T-cell (primary cell): ENCODE data around the gene TNFAIP3. TPM values are rescaled to one million over a fixed set of nuclear protein-coding genes. Genes with fewer than 3 reads are reported as not detected.

Experiments
- ATAC-seq, 4 experiments: fragments of 200-7000 bp in 3 of 4; fragments of 150-1000 bp in 1 of 4; cut with Tn5 transposase; replicated peaks in 1 of 4; 1 replicate in 3 of 4; 2 replicates in 1 of 4; pipeline ENCODE4 v1.10.0; 2021; ENCODE audit warnings: moderate library complexity in 3 of 4, mild to moderate bottlenecking in 2 of 4, moderate number of reproducible peaks in 1 of 4
- CTCF ChIA-PET, 2 donors: fragments of 300-600 bp; sonication (Branson Sonifier 250); formaldehyde crosslinking; loops; one replicate each; lab custom pipeline; 2022; ENCODE audit warnings: antibody characterized with exemption in 2 of 2; lab: Charles Lee
- POLR2A ChIA-PET, 2 donors: fragments of 300-600 bp; sonication (Branson Sonifier 250); formaldehyde crosslinking; loops; one replicate each; lab custom pipeline; 2022; ENCODE audit warnings: antibody characterized with exemption in 2 of 2; lab: Charles Lee
- DNase-seq, 35 experiments: peaks; one replicate each; pipeline versions ENCODE4 v3.0.0 to v3.0.0-alpha.2; 2013 to 2023
- H3K27ac ChIP-seq: one replicate; pipeline ENCODE4 v1.5.1; 2013; ENCODE audit warnings: low read length
- H3K27me3 ChIP-seq, 2 experiments: replicated peaks in 1 of 2; 1 replicate in 1 of 2; 2 replicates in 1 of 2; pipeline versions ENCODE4 v1.6.1 to v1.7.0; 2013; ENCODE audit warnings: low read length in 1 of 2, mixed read lengths in 1 of 2; ENCODE audit not compliant: control insufficient read depth in 2 of 2, insufficient read depth in 2 of 2; ENCODE audit errors: extremely low read depth in 1 of 2
- H3K36me3 ChIP-seq, 2 donors: 1 replicate in 1 of 2; 2 replicates in 1 of 2; pipeline versions ENCODE4 v1.6.1 to v1.7.0; 2013; ENCODE audit warnings: low read length in 1 of 2; ENCODE audit not compliant: control insufficient read depth in 2 of 2, insufficient read depth in 1 of 2; ENCODE audit errors: extremely low read depth in 1 of 2
- H3K4me1 ChIP-seq, 2 experiments: 1 replicate in 1 of 2; 2 replicates in 1 of 2; pipeline versions ENCODE4 v1.6.1 to v1.7.0; 2013; ENCODE audit warnings: low read length in 2 of 2, mixed read lengths in 1 of 2; ENCODE audit not compliant: insufficient read depth in 2 of 2, control insufficient read depth in 1 of 2; ENCODE audit errors: extremely low read depth in 1 of 2
- H3K4me3 ChIP-seq, 2 donors: 1 replicate in 1 of 2; 2 replicates in 1 of 2; pipeline versions ENCODE4 v1.5.1 to v1.7.0; 2013; ENCODE audit warnings: mild to moderate bottlenecking in 2 of 2, low read length in 1 of 2, moderate library complexity in 1 of 2; ENCODE audit not compliant: control insufficient read depth in 1 of 2; ENCODE audit errors: extremely low read depth in 1 of 2
- H3K9me3 ChIP-seq: 2 replicates; pipeline ENCODE4 v1.7.0; 2013
- H3K27ac Mint-ChIP-seq, 2 donors: one replicate each; pipeline ENCODE4 v1.8.0; 2020 to 2021; ENCODE audit warnings: mild to moderate bottlenecking in 2 of 2, mixed read lengths in 2 of 2
- H3K27me3 Mint-ChIP-seq, 2 donors: one replicate each; pipeline ENCODE4 v1.8.0; 2021 to 2022; ENCODE audit warnings: mixed read lengths in 2 of 2
- H3K36me3 Mint-ChIP-seq: one replicate; pipeline ENCODE4 v1.8.0; 2021; ENCODE audit warnings: mixed read lengths
- H3K4me1 Mint-ChIP-seq, 3 donors: one replicate each; pipeline ENCODE4 v1.8.0; 2020 to 2022; ENCODE audit warnings: mixed read lengths in 3 of 3, mild to moderate bottlenecking in 1 of 3
- H3K4me3 Mint-ChIP-seq, 3 donors: one replicate each; pipeline ENCODE4 v1.8.0; 2020 to 2022; ENCODE audit warnings: mild to moderate bottlenecking in 3 of 3, mixed read lengths in 3 of 3, moderate library complexity in 3 of 3
- H3K9me3 Mint-ChIP-seq, 3 donors: one replicate each; pipeline ENCODE4 v1.8.0; 2020 to 2022; ENCODE audit warnings: mixed read lengths in 3 of 3
- WGBS: methylation state at CpG from one replicate; pipeline ENCODE4 v1.1.5; 2013; ENCODE audit warnings: missing lambda C conversion rate; ENCODE audit not compliant: insufficient coverage; 5-methylcytosine and 5-hydroxymethylcytosine counted together
- total RNA-seq, 35 experiments: library from RNA in 6 of 35; stranded (reverse) in 6 of 35; fragments of 120-200 nt in 1 of 35; gene quantifications; one replicate each; pipeline versions ENCODE4 v1.2.1 to v1.2.4 and lab custom pipeline; 2013 to 2026

Gene TNFAIP3
- total RNA-seq, 5 donors from 2014 or later (not counting 1 experiment from before 2014, with no cell fraction given) = 109 to 2,994 (median 145) TPM

- Mint-ChIP-seq H3K27ac (no peak overlapping the region), H3K36me3 (peaks cover 24% of the 10 kb centered on the region), H3K4me3 (no peak overlapping the region), H3K9me3 (peaks cover 0 to 8% (median 0%) of the 10 kb centered on the region in 3 donors), H3K27me3 (no peaks in the 10 kb centered on the region), H3K4me1 (peaks cover 0 to 5% (median 4%) of the 10 kb centered on the region in 3 donors)
- no peak overlapping the region for H3K4me3 ChIP-seq
- peaks cover 0 to 6% of the 10 kb centered on the region in 2 donors for H3K36me3 ChIP-seq
- H3K4me1 ChIP-seq = no peaks in the 10 kb centered on the region
- H3K27ac ChIP-seq = no peak overlapping the region
- WGBS = no CpG with 5 or more reads among the region's 1 CpG
- ATAC-seq (no peak), DNase-seq (no peak)
- no peaks in the 10 kb centered on the region for H3K9me3 ChIP-seq
- CTCF ChIA-PET = interaction anchor here in 1 of 2 donors (1.2 kb wide), 1 partner anchor 14 kb away, joined by 3 read pairs; the partner anchor contains the start of gene TNFAIP3
- POLR2A ChIA-PET = no interaction called here
- H3K27me3 ChIP-seq = no peaks in the 10 kb centered on the region
Measured at GRCh38 chr6:137852811-137853210, 14.2 kb upstream of the TNFAIP3 start.

- peaks cover 29% of the 10 kb centered on the region for H3K36me3 Mint-ChIP-seq
- Histone ChIP-seq H3K27ac (no peak overlapping the region), H3K4me1 (no peaks in the 10 kb centered on the region), H3K9me3 (no peaks in the 10 kb centered on the region), H3K27me3 (no peaks in the 10 kb centered on the region), H3K4me3 (no peak overlapping the region), H3K36me3 (peaks cover 0 to 6% of the 10 kb centered on the region in 2 donors)
- CTCF ChIA-PET = interaction anchor here in 1 of 2 donors (1.2 kb wide), 1 partner anchor 14 kb away, joined by 3 read pairs; the partner anchor contains the start of gene TNFAIP3
- DNase-seq (no peak), ATAC-seq (no peak)
- no peak overlapping the region for H3K27ac Mint-ChIP-seq
- no peaks in the 10 kb centered on the region for H3K27me3 Mint-ChIP-seq
- no CpG with 5 or more reads among the region's 7 CpGs for WGBS
- H3K4me1 Mint-ChIP-seq = peaks cover 0 to 5% (median 4%) of the 10 kb centered on the region in 3 donors
- H3K4me3 Mint-ChIP-seq = no peak overlapping the region
- POLR2A ChIA-PET = interaction anchor here in 1 of 2 donors (0.6 kb wide), 1 partner anchor 955 kb away, joined by 7 read pairs; no protein-coding TSS in a partner anchor
- peaks cover 0 to 8% (median 0%) of the 10 kb centered on the region in 3 donors for H3K9me3 Mint-ChIP-seq
Measured at GRCh38 chr6:137853569-137854213, 13.4 kb upstream of the TNFAIP3 start.

GRCh38 chr6:137856138-137856898, 10.7 kb upstream of the TNFAIP3 start:
- Mint-ChIP-seq H3K4me1 (peaks cover 3 to 6% (median 4%) of the 10 kb centered on the region in 3 donors), H3K9me3 (peaks cover 0 to 8% (median 0%) of the 10 kb centered on the region in 3 donors), H3K27me3 (no peaks in the 10 kb centered on the region), H3K4me3 (no peak overlapping the region), H3K27ac (no peak overlapping the region), H3K36me3 (peaks cover 32% of the 10 kb centered on the region)
- DNase-seq (no peak), ATAC-seq (no peak)
- no peak overlapping the region for H3K4me3 ChIP-seq
- H3K9me3 ChIP-seq = no peaks in the 10 kb centered on the region
- peaks cover 0 to 2% of the 10 kb centered on the region in 2 experiments for H3K4me1 ChIP-seq
- WGBS = no CpG with 5 or more reads among the region's 2 CpGs
- no peak overlapping the region for H3K27ac ChIP-seq
- POLR2A ChIA-PET = interaction anchor here (0.5 to 0.7 kb wide), 4 partner anchors 31 to 706 kb away, joined by 3 to 5 read pairs (median 4); no protein-coding TSS in a partner anchor
- H3K27me3 ChIP-seq = no peaks in the 10 kb centered on the region
- CTCF ChIA-PET = interaction anchor here in 1 of 2 donors (0.6 kb wide), 1 partner anchor 996 kb away, joined by 4 read pairs; no protein-coding TSS in a partner anchor
- peaks cover 0 to 6% of the 10 kb centered on the region in 2 donors for H3K36me3 ChIP-seq

- POLR2A ChIA-PET = interaction anchor here in 1 of 2 donors (0.6 kb wide), 1 partner anchor 1285 kb away, joined by 3 read pairs; no protein-coding TSS in a partner anchor
- Histone ChIP-seq H3K27ac (no peak overlapping the region), H3K9me3 (no peaks in the 10 kb centered on the region), H3K36me3 (peaks cover 0 to 6% of the 10 kb centered on the region in 2 donors), H3K4me1 (peaks cover 0 to 16% of the 10 kb centered on the region in 2 experiments), H3K27me3 (no peaks in the 10 kb centered on the region), H3K4me3 (no peak overlapping the region)
- DNase-seq = no peak
- peaks cover 10 to 18% (median 11%) of the 10 kb centered on the region in 3 donors for H3K4me1 Mint-ChIP-seq
- CTCF ChIA-PET = interaction anchor here in 1 of 2 donors (1.1 kb wide), 1 partner anchor 34 kb away, joined by 6 read pairs; no protein-coding TSS in a partner anchor
- H3K27ac Mint-ChIP-seq = no peak overlapping the region
- H3K4me3 Mint-ChIP-seq = no peak overlapping the region
- no peak for ATAC-seq
- peaks cover 42% of the 10 kb centered on the region for H3K36me3 Mint-ChIP-seq
- peaks cover 0 to 8% (median 0%) of the 10 kb centered on the region in 3 donors for H3K9me3 Mint-ChIP-seq
- WGBS = no CpG with 5 or more reads among the region's 3 CpGs
- no peaks in the 10 kb centered on the region for H3K27me3 Mint-ChIP-seq
Measured at GRCh38 chr6:137859025-137859424, 8.0 kb upstream of the TNFAIP3 start.

- WGBS = 100% methylated on average over 2 of the region's 3 CpGs
- Mint-ChIP-seq H3K9me3 (peaks cover 0 to 6% (median 0%) of the 10 kb centered on the region in 3 donors), H3K36me3 (peaks cover 42% of the 10 kb centered on the region), H3K4me1 (peaks cover 19 to 27% (median 21%) of the 10 kb centered on the region in 3 donors), H3K27ac (no peak overlapping the region), H3K27me3 (no peaks in the 10 kb centered on the region), H3K4me3 (no peak overlapping the region)
- ChIA-PET POLR2A (no interaction called here), CTCF (interaction anchor here in 1 of 2 donors (0.7 to 1.3 kb wide), 2 partner anchors 17 to 61 kb away, joined by 3 to 6 read pairs; no protein-coding TSS in a partner anchor)
- Histone ChIP-seq H3K27me3 (no peaks in the 10 kb centered on the region), H3K9me3 (no peaks in the 10 kb centered on the region), H3K4me1 (peaks cover 3 to 16% of the 10 kb centered on the region in 2 experiments), H3K36me3 (peaks cover 0 to 6% of the 10 kb centered on the region in 2 donors), H3K4me3 (no peak overlapping the region), H3K27ac (no peak overlapping the region)
- ATAC-seq (no peak), DNase-seq (no peak)
Measured at GRCh38 chr6:137860394-137861005, 6.6 kb upstream of the TNFAIP3 start.
